Peyer's patch (tissue), 4 donors: ENCODE results near the gene MYMK.

Experiments
- POLR2A ChIP-seq, 2 donors: fragments of 450-650 bp; IDR thresholded peaks; one replicate each; pipeline ENCODE4 v1.5.1; 2017; ENCODE audit warnings: antibody characterized with exemption in 2 of 2, mild to moderate bottlenecking in 2 of 2, moderate library complexity in 2 of 2
- TF ChIP-seq, protein P1 (sequence below), 6 experiments: fragments of 450-650 bp in 4 of 6; fragments of 200-600 bp in 2 of 6; sonication (generic) in 1 of 6; IDR thresholded peaks; one replicate each; pipeline ENCODE4 v1.5.1; 2017 to 2019; ENCODE audit warnings: antibody characterized with exemption in 6 of 6, mild to moderate bottlenecking in 3 of 6, moderate library complexity in 1 of 6

- TF ChIP-seq, protein P1, sequence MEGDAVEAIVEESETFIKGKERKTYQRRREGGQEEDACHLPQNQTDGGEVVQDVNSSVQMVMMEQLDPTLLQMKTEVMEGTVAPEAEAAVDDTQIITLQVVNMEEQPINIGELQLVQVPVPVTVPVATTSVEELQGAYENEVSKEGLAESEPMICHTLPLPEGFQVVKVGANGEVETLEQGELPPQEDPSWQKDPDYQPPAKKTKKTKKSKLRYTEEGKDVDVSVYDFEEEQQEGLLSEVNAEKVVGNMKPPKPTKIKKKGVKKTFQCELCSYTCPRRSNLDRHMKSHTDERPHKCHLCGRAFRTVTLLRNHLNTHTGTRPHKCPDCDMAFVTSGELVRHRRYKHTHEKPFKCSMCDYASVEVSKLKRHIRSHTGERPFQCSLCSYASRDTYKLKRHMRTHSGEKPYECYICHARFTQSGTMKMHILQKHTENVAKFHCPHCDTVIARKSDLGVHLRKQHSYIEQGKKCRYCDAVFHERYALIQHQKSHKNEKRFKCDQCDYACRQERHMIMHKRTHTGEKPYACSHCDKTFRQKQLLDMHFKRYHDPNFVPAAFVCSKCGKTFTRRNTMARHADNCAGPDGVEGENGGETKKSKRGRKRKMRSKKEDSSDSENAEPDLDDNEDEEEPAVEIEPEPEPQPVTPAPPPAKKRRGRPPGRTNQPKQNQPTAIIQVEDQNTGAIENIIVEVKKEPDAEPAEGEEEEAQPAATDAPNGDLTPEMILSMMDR (IDR thresholded peaks at IDR 0.05): no peak
- TF ChIP-seq POLR2A (IDR thresholded peaks at IDR 0.05): no peak
These were observed 46.7 kb upstream of the MYMK start for GRCh38 chr9:133571391-133571890.
